Lung (tissue), 12 donors: ENCODE measurements around the gene HECTD4. TPM values are rescaled to one million over a fixed set of nuclear protein-coding genes. Genes with fewer than 3 reads are reported as not detected.

ENCODE experiments used
- ATAC-seq: fragments of 200-7000 bp; cut with Tn5 transposase; one replicate; pipeline ENCODE4 v1.9.1; 2020; ENCODE audit warnings: moderate number of reproducible peaks; ENCODE audit not compliant: insufficient read depth, low FRiP score
- DNase-seq, 3 donors: peaks; one replicate each; pipeline ENCODE4 v3.0.0-alpha.2; 2013 to 2017
- H3K27ac ChIP-seq, 2 donors: one replicate each; pipeline ENCODE4 v1.5.1; 2013; ENCODE audit warnings: mild to moderate bottlenecking in 2 of 2, moderate library complexity in 2 of 2, control low read depth in 1 of 2, inconsistent platforms in 1 of 2, low read depth in 1 of 2, low read length in 1 of 2
- H3K27me3 ChIP-seq, 3 donors: one replicate each; pipeline ENCODE4 v1.5.1; 2013; ENCODE audit warnings: low read length in 2 of 3; ENCODE audit not compliant: control insufficient read depth in 3 of 3, insufficient read depth in 3 of 3
- H3K36me3 ChIP-seq, 4 donors: one replicate each; pipeline ENCODE4 v1.5.1; 2013; ENCODE audit warnings: low read length in 4 of 4, mild to moderate bottlenecking in 1 of 4, moderate library complexity in 1 of 4; ENCODE audit not compliant: control insufficient read depth in 4 of 4, insufficient read depth in 4 of 4
- H3K4me1 ChIP-seq, 5 donors: one replicate each; pipeline ENCODE4 v1.5.1; 2013; ENCODE audit warnings: low read length in 5 of 5, mild to moderate bottlenecking in 2 of 5, moderate library complexity in 1 of 5; ENCODE audit not compliant: control insufficient read depth in 5 of 5, insufficient read depth in 5 of 5
- H3K4me3 ChIP-seq: one replicate; pipeline ENCODE4 v1.5.1; 2013; ENCODE audit warnings: mild to moderate bottlenecking, control low read depth, moderate library complexity
- H3K9ac ChIP-seq, 2 donors: one replicate each; pipeline ENCODE4 v1.5.1; 2013; ENCODE audit warnings: low read length in 2 of 2, control low read depth in 1 of 2; ENCODE audit not compliant: insufficient read depth in 1 of 2
- H3K9me3 ChIP-seq, 4 donors: one replicate each; pipeline ENCODE4 v1.5.1; 2013; ENCODE audit warnings: low read length in 3 of 4, mild to moderate bottlenecking in 1 of 4, moderate library complexity in 1 of 4; ENCODE audit not compliant: control insufficient read depth in 4 of 4, insufficient read depth in 3 of 4
- WGBS, 2 donors: extraction: QIAGEN DNeasy Blood & Tissue Kit; methylation state at CpG; one replicate each; pipeline ENCODE4 v1.1.7; 2013; 5-methylcytosine and 5-hydroxymethylcytosine counted together
- polyA plus RNA-seq, 2 donors: library from polyadenylated mRNA; stranded (reverse); fragments of 200-250 nt; gene quantifications; one replicate each; pipeline ENCODE4 v1.2.1, GENCODE V29; 2013
- total RNA-seq, 2 donors: library from RNA; depleted of rRNA in 1 of 2; stranded (reverse); fragments of >200 nt in 1 of 2; gene quantifications; one replicate each; pipeline ENCODE4 v1.2.1, GENCODE V29; 2014 to 2021
- TF ChIP-seq, protein P1 (sequence below): IDR thresholded peaks from 2 replicates; pipeline ENCODE4 v1.5.1; 2012; ENCODE audit warnings: mild to moderate bottlenecking; ENCODE audit errors: control extremely low read depth, extremely low read depth
- donor health status: control.
- donor health status: control.
- donor health status: Bipolar disorder and iron deficiency.
- donor health status: healthy.
- donor health status: DM: yes; HTN: yes; CAD: no.

HECTD4 gene
- total and polyA plus RNA-seq, 4 donors, result 4.5 to 96.5 (median 35.7) TPM

DNA sequence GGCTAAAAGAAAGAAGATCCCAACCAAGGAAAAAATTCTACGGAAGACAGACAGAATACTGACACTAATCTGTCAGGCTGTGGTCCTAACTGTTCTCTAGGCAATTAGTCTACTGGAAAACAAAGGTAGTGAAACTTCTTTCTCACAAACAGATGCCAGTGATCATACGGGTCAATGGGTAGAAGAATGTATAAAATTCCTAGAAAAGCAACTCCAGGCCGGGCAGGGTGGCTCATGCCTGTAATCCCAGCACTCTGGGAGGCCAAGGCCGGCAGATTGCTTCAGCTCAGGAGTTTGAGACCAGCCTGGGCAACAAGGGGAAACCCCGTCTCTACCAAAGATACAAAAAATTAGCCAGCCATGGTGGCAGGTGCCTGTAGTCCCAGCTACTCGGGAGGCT is 64.8 kb downstream of the HECTD4 start:
- Histone ChIP-seq H3K27ac (no peak overlapping the region), H3K9ac (no peak overlapping the region), H3K4me1 (peaks cover 0 to 28% (median 4%) of the 10 kb centered on the region in 5 donors), H3K36me3 (peaks cover 0 to 8% (median 1%) of the 10 kb centered on the region in 4 donors), H3K9me3 (no peaks in the 10 kb centered on the region), H3K27me3 (no peaks in the 10 kb centered on the region), H3K4me3 (no peak overlapping the region)
- DNase-seq (no peak), ATAC-seq (no peak)
- TF ChIP-seq, protein P1, sequence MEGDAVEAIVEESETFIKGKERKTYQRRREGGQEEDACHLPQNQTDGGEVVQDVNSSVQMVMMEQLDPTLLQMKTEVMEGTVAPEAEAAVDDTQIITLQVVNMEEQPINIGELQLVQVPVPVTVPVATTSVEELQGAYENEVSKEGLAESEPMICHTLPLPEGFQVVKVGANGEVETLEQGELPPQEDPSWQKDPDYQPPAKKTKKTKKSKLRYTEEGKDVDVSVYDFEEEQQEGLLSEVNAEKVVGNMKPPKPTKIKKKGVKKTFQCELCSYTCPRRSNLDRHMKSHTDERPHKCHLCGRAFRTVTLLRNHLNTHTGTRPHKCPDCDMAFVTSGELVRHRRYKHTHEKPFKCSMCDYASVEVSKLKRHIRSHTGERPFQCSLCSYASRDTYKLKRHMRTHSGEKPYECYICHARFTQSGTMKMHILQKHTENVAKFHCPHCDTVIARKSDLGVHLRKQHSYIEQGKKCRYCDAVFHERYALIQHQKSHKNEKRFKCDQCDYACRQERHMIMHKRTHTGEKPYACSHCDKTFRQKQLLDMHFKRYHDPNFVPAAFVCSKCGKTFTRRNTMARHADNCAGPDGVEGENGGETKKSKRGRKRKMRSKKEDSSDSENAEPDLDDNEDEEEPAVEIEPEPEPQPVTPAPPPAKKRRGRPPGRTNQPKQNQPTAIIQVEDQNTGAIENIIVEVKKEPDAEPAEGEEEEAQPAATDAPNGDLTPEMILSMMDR, result no peak
- 89 to 91% methylated on average over 6 of the region's 6 CpGs for WGBS, 2 donors

DNA sequence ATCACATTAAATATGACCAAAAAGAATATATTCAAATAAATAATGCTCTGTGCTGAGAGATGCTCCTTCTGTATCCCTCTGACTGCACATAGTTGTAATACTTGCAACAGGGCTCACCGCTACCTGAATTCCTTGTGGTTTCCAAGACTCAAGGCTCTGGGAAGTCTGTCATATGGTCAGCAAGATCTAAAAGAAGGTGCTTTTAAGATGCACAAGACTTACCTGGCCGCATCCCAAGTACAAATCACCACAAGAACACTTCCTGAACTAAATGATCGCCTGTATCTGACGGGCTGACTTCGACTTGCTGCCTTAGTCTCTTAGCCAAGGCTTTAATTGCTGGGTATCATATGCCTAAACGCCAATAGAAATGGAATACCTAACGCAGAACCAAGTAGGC is 67.2 kb downstream of the HECTD4 start:
- H3K4me3 ChIP-seq, result no peak overlapping the region
- no peak overlapping the region for H3K9ac ChIP-seq
- ATAC-seq, result no peak
- no peak for DNase-seq
- TF ChIP-seq, protein P1, result no peak
- no peak overlapping the region for H3K27ac ChIP-seq
- no peaks in the 10 kb centered on the region for H3K9me3 ChIP-seq
- WGBS, 2 donors, result 95 to 96% methylated on average over 7 of the region's 7 CpGs
- H3K36me3 ChIP-seq, result peaks cover 0 to 11% (median 3%) of the 10 kb centered on the region in 4 donors
- H3K4me1 ChIP-seq, result peaks cover 0 to 20% (median 4%) of the 10 kb centered on the region in 5 donors
- H3K27me3 ChIP-seq, result no peaks in the 10 kb centered on the region

GRCh38 chr12:112309797-112310196 is 72.4 kb downstream of the HECTD4 start:
- TF ChIP-seq, protein P1, result no peak
- Histone ChIP-seq H3K9me3 (no peaks in the 10 kb centered on the region), H3K27me3 (no peaks in the 10 kb centered on the region), H3K36me3 (peaks cover 0 to 12% (median 7%) of the 10 kb centered on the region in 4 donors), H3K27ac (no peak overlapping the region), H3K4me3 (no peak overlapping the region), H3K9ac (no peak overlapping the region), H3K4me1 (peaks cover 0 to 50% (median 10%) of the 10 kb centered on the region in 5 donors)
- ATAC-seq, result no peak
- WGBS, 2 donors, result 83 to 87% methylated on average over 2 of the region's 2 CpGs
- no peak for DNase-seq

GRCh38 chr12:112308652-112309051 is 73.6 kb downstream of the HECTD4 start:
- WGBS, 2 donors, result 85% methylated on average over 6 of the region's 6 CpGs
- ATAC-seq, result no peak
- TF ChIP-seq, protein P1, result no peak

More at GRCh38 chr12:112308652-112309051, 73.6 kb downstream of the HECTD4 start:
- Histone ChIP-seq H3K9ac (no peak overlapping the region), H3K4me3 (no peak overlapping the region), H3K36me3 (peaks cover 0 to 12% (median 8%) of the 10 kb centered on the region in 4 donors), H3K27ac (no peak overlapping the region), H3K9me3 (no peaks in the 10 kb centered on the region), H3K27me3 (no peaks in the 10 kb centered on the region), H3K4me1 (peaks cover 0 to 56% (median 10%) of the 10 kb centered on the region in 5 donors)
- no peak for DNase-seq
